CMK (cell line): ENCODE results near the gene CEP72.
"Not testable (repeated sequence)": the region's sequence is repeated elsewhere in the genome, so short reads cannot be mapped to it uniquely, and the experiment has no call there.

ENCODE experiments used
- DNase-seq: peaks from one replicate; pipeline ENCODE4 v3.0.0-alpha.2; 2010; ENCODE audit warnings: low read depth

The CEP72 gene

DNA sequence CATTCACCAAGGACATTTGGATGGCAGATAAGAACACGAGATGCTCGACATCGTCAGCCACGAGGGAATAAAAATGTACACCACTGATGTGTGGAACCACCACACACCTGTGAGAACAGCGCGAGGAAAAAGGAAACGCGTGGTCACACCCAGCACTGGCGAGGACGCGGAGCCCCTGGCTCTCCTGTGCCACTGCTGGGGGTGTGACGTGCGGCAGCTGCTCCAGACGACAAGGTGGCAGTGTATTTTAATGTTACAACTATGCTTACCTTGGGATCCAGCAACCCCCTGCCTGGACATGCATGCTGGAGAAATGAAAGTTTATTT lies 13.6 kb upstream of the CEP72 start:
- DNase-seq, result no peak

DNA sequence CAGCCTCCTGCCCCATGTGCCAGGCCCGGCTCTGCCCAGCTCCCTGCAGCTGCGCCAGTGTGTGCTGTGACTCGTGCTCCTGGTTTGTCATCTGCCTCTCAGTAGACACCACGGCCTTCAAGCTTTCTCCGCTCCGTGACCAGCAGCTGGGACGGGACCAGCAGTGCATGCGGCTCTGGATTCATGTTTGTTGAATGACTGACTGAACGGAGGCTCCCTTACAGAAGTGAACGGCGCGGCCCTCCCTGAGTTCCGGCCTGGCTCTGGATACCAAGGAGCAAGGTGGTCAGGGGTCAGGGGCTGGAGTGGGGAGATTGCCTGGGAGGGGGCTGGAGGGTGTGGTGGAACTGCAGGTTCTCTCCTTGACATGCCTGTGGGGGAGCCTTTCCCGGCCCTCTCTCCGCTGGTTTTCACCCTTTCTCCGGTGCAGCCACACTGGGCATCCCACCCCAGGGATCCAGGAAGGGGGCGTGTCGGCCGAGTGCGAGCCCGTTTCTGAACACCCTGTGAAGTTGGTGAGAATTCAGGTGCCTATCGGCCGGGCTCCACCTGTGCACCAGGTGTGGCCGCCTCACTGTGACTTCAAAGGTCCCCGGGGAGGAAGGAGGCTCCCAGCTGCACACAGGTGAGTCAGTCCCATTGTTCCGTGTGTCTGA lies 11.1 kb upstream of the CEP72 start:
- DNase-seq, result no peak

DNA sequence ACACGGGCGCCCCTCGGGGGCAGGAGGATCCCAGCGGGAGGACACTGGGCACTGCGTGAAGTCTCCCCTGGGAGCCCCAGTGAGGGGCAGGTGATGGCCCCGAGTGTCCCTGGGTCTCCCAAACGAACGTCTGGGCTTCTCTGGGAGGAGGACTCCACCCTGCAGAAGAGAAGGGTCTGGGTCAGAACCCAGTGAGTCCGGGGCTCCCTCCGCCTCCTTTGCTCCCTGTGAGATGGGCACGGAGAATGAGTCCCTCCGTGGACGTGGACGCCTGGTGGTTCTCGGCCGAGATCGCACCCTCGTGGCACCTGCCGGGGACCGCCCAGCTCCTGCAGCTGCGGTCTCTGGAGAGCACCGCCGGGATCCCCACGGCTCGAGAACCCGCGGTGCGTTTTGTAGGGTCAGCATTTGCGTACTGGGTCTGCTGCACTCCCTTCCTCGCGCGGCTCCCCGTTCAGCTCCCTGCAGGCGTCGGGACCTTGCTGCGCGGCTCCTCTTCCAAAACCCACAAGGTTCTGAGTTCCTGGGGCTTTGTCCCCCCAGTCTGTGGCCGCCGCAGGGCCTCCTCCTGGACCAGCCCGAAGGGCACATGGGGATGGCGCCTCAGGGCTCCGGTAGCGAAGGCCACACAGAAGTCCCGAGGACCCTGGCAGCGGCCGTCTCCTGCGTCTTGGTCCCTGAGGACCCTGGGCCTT lies 10.2 kb upstream of the CEP72 start:
- DNase-seq, result no peak

DNA sequence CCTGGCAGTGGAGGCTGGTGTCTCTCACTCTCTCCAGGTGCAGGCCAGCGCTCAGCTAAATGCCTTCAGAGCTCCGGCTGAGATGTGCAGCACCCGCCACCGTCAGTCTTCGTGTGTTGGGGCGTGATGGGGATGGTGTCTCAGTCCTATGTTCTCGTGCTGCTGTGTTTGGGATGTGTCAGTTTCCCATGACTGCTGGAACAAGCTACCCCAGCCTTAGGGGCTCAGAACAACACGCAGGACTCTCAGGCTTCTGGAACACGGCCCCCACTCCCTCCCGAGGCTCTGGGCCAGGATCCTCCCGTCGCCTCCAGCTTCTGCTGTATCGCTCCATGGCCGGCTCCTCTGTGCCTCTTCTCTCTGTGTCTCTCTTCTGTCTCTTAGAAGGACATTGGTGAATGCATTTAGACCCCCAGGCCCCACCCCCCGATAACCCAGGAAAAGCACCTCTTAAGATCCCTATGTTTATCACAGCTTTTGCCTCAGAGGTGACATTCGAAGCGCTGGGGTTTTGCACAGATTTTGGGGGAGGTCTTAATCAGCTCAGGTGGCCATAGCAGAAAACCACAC lies 9.6 kb upstream of the CEP72 start:
- no peak for DNase-seq

DNA sequence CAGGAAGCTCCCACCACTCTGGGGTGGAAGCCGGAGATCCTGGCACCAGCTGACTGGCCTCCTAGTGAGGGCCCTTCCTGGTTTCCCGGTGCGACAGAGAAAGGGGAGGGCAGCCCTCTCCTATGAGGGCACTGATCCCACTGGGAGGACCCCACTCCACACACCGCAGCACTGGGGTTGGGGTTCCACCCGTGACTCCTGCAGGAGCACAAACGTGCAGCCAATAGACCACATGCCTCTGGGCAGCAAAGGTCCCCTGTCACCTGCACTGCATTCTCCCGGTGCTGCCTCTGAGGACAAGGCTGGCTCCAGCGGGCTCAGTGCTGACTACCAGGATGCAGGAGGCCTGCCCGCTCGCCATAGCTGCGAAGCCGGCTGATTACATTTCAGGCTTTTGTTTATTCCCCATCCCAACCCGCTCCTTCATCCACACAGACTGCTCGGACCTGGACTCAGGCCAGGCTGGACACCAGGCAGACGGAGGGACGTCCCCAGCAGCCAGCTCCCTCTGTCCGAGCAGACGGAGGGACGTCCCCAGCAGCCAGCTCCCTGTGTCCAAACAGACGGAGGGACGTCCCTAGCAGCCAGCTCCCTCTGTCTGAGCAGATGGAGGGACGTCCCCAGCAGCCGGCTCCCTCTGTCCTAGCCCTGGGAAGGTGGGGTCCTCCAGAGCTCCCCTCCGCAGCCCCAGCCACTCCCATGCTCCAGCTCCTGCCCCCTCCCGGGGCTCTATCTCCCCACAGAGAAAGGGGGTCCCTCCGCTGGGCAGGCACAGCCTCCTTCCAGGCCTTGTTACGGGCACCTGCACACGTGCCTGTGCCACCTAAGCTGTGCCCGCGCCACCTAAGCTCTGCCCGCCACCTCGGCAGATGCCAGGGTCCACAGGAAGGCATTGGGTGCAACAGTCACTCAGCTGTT lies 8.8 kb upstream of the CEP72 start:
- DNase-seq, result no peak

DNA sequence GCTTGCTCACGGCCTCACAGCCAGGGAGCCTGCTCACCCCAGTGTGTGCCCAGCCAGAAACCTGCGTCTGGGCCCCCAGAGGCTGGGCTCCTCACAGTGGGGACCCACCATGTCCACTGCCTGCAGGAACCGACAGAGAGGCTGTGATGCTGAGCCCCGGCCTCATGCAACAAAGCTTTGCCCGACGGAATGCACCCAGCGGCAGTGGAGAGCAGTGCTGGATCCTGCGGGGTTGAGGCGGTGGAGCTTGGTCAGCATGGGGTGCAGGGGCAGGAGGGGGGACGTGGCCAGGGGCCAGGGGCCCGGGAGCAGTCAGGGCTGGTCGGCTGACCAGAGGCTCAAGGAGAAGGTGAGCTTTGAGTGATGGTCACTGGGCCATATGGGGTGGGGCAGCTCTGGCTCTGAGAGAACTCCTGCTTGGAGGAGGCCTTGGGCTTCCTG lies 7.7 kb upstream of the CEP72 start:
- DNase-seq, result no peak

DNA sequence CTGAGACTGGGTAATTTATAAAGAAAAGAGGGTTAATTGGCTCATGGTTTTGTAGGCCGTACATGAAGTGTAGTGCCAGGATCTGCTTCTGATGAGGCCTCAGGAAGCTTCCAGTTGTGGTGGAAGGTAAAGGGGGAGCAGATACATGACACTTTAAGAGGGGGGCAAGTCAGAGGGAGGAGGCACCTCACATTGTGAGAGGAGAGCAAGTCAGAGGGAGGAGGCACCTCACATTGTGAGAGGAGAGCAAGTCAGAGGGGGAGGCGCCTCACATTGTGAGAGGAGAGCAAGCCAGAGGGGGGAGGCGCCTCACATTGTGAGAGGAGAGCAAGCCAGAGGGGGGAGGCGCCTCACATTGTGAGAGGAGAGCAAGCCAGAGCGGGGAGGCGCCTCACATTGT lies 7.0 kb upstream of the CEP72 start:
- not testable (repeated sequence) for DNase-seq

DNA sequence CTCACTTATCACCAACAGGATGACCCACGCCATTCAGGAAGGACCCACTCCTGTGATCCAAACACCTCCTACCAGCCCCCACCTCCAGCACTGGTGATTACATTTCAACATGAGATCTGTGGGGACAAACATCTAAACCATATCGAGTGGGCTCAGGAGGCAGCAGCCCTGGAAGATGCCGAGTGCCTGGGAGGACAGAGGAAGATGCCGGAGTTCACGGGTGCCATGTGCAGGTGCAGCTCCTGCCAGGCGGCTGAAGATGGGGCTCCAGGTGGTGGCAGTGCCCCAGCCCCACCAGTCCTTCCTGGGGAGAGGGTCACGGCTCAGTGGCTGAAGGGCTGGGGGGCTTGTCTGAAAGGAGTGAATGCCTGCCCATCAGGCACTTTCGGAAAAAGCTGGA lies 6.1 kb upstream of the CEP72 start:
- DNase-seq, result no peak

DNA sequence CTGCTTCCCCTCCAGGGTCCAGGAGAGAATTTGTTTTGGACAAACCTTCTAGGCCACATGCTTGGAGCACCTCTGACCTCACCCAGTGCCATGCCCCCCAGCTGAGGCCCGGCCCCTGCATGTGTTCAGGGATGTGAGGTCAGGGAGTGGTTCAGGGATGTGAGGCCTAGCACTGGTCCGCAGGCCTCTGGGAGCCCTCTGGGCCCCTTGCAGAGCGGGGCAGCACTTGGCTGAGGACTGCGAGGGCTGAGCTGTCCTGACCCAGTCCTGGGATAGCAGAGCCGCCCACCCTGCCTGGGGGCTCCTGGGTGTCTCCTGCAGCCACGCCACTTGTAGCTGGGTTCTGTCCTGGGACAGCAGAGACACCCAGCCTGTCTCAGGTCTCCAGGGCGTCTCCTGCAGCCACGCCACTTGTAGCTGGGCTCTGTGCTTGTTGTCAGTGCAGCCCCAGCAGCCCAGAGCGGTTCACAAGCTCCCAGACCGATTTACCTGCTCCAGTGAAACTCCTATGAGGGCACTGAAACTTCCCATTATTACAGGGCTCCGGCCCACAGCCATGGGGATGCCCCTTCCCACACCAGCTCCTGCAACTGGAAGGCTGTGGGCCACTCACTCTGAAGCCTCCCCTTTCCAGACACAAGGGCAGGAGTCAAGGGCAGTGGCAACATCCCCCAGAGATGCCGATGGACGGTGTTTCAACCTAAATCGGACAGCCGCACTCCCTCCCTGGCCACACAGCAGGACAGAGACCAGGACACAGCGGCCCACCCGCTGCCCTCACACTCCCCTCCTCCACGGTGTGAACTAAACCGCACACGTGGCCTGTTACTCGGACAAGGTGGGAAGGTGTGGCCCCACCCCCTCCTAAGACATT lies 5.4 kb upstream of the CEP72 start:
- DNase-seq, result no peak

DNA sequence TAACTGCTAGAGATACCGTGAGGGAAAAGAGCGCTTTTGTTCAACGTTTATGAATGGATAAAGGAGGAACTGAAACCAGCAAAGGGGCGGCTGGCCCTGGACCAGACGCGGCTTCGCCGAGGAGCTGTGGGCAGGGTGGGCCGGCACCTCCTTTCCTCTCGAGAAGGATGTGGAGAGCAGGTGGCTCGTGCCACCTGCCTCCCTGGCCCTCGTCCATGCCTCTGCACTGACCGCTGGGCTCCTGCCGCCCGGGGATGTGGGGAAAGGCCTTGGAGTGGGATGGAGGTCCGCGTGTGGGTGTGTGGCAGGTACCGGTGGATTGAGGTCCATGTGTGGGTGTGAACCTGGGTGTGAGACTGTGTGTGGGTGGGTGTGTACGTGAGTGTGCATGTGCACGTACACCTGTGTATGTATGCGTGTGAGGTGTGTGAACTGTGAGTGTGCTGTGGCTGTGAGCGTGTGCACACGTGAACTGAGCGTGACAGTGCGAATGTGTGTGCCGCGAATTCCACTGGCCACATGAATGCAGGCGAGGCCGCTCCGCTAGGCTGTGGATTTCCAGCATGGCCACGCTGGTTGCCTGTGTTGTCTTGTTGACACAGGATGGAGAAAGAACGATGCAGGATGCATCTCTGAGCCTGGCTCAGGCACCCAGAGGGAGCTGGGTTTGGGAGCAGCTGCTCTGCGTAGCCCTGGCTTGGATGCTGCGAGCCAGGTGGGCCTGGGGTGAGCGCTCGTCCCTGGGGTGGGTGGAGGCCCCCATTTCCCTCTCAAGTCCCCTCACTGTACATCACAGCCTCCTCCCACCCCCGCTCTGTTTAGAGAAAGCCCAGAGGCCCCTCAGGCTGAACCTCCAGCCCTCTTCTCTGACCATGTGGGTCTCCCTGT lies 4.4 kb upstream of the CEP72 start:
- DNase-seq, result no peak

DNA sequence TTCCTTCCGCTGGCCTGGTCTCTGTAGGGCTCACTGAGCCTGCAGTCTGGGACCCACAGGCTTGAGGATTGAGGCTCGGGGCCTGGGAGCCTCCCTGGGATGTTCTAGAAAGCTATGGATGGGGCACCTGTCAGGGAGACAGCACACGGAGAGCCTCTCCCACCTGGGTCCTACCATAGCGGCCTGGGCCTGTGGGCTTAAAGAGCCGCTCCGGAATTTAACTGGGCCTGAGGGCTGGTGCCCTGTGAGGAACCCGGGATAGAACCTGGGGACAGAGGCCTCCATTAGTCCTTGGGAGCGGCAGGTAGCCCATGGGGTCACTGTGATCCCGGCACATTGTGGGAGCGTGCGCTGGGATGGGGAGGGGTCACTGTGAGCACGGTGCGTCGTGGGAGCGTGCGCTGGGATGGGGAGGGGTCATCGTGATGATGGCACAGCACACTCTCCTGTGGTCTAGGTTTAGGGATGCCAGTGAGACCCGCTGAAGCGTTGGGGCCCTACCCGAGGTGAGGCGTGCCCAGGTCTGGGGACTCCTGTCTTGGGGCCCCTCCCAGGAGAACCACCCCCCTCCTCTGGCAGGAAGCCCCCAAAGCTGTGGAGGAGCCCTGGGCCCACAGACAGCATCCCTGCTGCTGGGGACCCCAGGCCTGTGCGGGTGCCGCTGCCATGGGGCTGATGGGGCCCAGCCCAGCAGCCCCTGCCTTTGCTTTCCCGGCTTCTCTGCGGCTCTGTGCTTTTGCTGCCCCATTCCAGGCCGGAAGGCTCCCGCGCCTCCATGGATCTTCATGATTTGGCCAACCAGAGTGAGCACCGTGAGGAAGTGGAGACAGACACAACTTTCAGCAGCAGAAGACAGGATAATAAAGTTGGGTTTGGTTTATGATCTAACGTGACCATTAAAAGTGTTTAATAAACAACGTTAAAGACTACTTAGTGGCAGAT lies 3.4 kb upstream of the CEP72 start:
- no peak for DNase-seq

DNA sequence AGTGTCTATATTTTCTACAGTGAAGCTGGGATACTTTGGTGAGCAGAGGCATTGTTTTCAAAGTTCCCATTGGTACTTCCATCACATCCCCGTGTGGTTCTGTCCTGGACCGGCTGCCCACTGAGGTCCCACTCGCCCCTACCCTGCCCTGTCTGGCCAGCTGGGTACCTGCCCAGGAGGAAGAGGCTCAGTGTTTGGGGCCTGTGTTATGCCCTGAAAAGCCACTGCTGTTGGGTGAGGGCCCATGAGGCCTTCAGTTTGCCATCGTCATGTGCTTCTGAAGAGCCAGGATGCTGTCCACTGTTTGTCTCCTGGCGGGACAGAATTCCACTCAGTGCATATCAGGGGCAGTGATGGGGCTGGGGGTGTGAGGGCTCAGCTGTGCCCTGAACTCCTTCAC lies 2.6 kb upstream of the CEP72 start:
- DNase-seq, result no peak

DNA sequence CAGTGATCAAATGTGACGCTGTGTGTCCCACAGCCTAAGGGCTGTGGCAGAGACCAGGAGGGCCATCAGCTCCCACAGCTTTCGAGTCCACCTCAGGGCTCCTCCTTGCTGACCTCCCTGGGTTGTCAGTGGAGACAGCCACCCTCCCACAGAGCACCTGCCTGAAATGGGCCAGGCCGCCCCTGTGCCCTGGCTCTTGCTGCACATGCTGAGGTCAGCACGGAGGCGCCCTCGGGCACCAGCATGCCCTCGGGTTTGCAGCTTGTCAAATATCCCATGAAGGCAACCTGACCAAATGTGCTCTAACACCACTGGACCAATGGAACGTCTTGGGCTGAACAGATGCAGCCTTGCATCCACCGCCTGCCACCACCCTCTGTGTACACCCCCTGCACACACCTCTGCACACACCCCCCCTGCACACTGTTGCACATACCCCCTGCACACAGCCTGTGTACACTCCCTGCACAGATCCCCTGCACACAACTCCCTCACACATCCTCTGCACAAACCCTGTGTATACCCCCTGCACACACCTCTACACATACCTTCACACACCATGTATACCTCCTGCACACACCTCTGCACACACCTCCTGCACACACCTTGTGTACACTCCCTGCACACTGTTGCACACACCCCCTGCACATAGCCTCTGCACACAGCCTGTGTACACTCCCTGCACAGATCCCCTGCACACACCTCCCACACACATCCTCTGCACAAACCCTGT lies 2.0 kb upstream of the CEP72 start:
- DNase-seq, result no peak

DNA sequence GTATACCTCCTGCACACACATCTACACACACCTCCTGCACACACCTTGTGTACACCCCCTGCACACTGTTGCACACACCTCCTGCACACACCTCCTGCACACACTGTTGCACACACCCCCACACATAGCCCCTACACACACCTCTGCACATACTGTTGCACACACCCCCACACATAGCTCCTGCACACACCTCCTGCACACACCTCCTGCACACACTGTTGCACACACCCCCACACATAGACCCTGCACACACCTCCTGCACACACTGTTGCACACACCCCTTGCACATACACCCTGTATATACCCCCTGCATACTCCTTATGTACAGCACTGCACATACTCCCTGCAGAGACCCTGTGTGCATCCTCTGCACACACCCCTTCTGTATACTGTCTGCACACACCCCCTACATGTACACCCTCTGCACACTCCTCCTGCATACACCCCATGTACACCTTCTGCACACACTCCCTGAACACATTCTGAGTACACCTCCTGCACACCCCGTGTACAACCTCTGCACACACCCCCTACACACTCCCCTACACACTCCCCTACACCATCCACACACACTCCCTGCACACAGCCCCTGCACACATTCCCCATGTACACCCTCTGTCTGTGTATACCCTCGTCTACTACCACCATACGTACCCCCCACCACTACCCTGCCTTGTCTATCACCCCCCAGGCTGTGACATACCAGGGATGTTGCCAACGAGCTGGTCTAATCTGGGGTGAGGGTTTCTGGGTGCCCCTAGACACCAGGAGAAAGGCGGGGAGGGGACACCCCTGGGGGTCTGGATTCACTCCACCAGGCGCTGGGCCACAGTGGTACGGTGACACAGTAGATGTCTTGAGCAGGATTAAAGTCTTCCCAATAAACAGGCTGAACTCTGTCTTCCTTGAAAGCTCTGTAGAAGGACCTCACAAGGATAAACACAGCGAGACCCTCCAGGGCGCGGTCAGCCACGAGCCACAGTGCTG lies 1.1 kb upstream of the CEP72 start:
- no peak for DNase-seq

DNA sequence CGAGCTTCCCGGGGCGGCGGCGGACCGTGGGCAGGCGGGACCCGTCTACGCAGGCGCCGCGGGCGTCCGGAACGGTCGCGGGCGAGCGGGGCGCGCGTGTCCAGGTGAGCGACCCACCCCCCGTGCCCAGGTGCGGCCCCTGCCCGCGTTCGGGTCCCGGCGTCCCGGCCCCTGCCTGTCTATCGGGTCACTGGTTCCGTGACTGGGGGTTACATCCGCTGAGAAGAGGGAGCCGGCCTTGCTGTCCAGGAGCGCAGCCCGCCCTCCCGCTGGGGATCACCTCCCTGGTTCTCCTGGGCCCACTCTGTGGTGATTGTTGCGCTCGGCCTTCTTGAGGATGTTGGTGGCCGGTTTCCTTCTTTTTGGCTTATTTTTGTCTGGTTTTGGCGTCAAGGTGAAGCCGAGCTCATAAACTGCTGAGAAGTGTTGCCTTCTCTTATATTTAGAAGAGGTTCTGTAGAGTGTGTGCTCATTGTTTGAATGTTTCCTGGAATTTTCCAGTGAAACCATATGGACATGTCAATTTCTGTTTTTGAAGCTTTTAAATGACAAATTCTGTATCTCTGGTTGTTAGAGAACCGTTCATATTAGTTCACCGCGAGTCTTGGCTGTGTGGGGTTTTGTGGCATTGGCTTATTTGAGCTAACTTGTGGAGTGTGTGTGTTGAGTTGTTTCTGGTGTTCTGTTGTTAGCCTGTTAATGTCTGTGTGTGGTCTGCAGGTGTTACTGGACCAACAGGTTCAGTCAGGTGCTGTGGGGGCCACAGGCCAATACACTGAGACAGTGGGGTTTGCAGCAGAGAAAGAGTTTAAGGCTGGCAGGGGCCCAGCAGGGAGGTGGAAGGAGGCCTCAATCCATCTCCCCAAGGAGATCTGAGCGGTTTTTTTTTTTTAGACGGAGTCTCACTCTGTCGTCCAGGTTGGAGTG lies 621 bp downstream of the CEP72 start:
- peak; percentile 14 for DNase-seq

DNA sequence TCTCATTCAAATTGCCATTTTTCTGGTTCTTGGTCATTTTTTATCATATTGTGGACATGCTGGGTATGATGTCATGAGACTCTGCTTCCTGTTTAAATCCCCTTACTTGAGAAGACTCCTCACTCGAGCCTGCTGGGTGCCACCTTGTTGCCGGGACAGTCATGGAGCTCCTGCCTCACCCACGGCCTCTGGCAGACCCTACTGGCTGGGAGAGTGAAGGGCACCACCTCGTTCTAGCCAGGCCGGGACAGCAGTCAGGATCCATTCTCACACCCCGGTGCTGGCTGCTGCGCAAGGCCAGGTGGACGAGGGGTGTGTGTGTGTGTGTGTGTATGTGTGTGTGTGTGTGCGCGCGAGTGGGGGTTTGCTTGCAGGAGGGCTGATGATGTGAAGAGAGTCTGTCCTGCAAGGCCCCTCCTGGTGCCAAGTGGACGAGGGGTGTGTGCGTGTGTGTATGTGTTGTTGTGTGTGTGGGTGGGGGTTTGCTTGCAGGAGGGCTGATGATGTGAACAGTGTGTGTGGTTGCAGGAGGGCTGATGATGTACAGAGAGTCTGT lies 4.4 kb downstream of the CEP72 start:
- DNase-seq, result peak; percentile 45
